Psoas muscle (tissue), 8 donors: ENCODE measurements around the gene SKA2. TPM values are rescaled to one million over a fixed set of nuclear protein-coding genes. Genes with fewer than 3 reads are reported as not detected.
A peak's percentile ranks its signal among the peaks of the same experiment; 100 is the strongest.

Experiments
- ATAC-seq, 4 donors: fragments of 200-7000 bp; cut with Tn5 transposase; one replicate each; pipeline ENCODE4 v1.9.1; 2020; ENCODE audit warnings: moderate library complexity in 3 of 4, mild to moderate bottlenecking in 2 of 4
- DNase-seq, 2 donors: peaks; one replicate each; pipeline ENCODE4 v3.0.0-alpha.2; 2020
- H3K27ac ChIP-seq: fragments of 200-600 bp; one replicate; pipeline ENCODE4 v1.8.0; 2022
- H3K27me3 ChIP-seq, 3 donors: fragments of 200-600 bp in 1 of 3; one replicate each; pipeline versions ENCODE4 v1.6.1 to v1.8.0; 2013 to 2022; ENCODE audit warnings: low read length in 2 of 3, mild to moderate bottlenecking in 2 of 3, moderate library complexity in 1 of 3; ENCODE audit not compliant: insufficient read depth in 3 of 3
- H3K36me3 ChIP-seq, 2 donors: fragments of 200-600 bp in 1 of 2; one replicate each; pipeline versions ENCODE4 v1.6.1 to v1.8.0; 2013 to 2022; ENCODE audit warnings: low read depth in 1 of 2, mild to moderate bottlenecking in 1 of 2, moderate library complexity in 1 of 2; ENCODE audit not compliant: insufficient read depth in 1 of 2
- H3K4me1 ChIP-seq: fragments of 200-600 bp; one replicate; pipeline ENCODE4 v1.8.0; 2022
- H3K4me3 ChIP-seq: fragments of 200-600 bp; one replicate; pipeline ENCODE4 v1.8.0; 2022; ENCODE audit warnings: mild to moderate bottlenecking
- H3K9me3 ChIP-seq: fragments of 200-600 bp; one replicate; pipeline ENCODE4 v1.8.0; 2022
- CTCF ChIP-seq: fragments of 200-600 bp; IDR thresholded peaks from one replicate; pipeline ENCODE4 v1.8.0; 2022; ENCODE audit warnings: antibody characterized with exemption
- WGBS, 3 donors: extraction: QIAGEN DNeasy Blood & Tissue Kit; methylation state at CpG; one replicate each; pipeline versions ENCODE4 v1.1.6 to v1.1.7; 2013; 5-methylcytosine and 5-hydroxymethylcytosine counted together
- intact Hi-C, 2 donors: fragments of 100-400 bp; cut with DNase I; formaldehyde crosslinking; loops; one replicate each; pipeline versions ENCODE4 v1.11.0 to v1.14.2; 2022
- polyA plus RNA-seq, 3 donors: library from polyadenylated mRNA; stranded (reverse); fragments of 200-250 nt; gene quantifications; one replicate each; pipeline ENCODE4 v1.2.3, GENCODE V29; 2013
- total RNA-seq, 4 donors: library from RNA; stranded (reverse); fragmentation: NEBNext Ultra II Directional in 2 of 4; extraction: Animal tissue kit (Norgen Biotek cat#: 25700) in 2 of 4; gene quantifications; one replicate each; pipeline versions ENCODE4 v1.2.1 to v1.2.4, GENCODE V29; 2021 to 2023
- donor health status: healthy with polysubstance abuse.
- donor health status: DM: no; HTN: no; CAD: no; lungs with moderate emphysema.
- donor health status: Bipolar disorder and iron deficiency.
- donor health status: healthy.
- donor health status: DM: yes; HTN: yes; CAD: no.
- donor health status: DM: no; HTN: no; CAD: no.
- donor health status: DM: no; HTN: no; CAD: no.
- donor health status: DM: yes; HTN: yes; CAD: no.

SKA2 gene
- total and polyA plus RNA-seq, 7 donors, result 7.2 to 17.1 (median 11.3) TPM

- DNase-seq (no peak), ATAC-seq (no peak)
- Histone ChIP-seq H3K36me3 (peaks cover 2 to 84% of the 10 kb centered on the region in 2 donors), H3K4me3 (no peak overlapping the region), H3K4me1 (no peaks in the 10 kb centered on the region), H3K27me3 (no peaks in the 10 kb centered on the region), H3K9me3 (no peaks in the 10 kb centered on the region), H3K27ac (no peak overlapping the region)
- WGBS, 3 donors, result 97 to 100% (median 97%) methylated on average over 1 of the region's 1 CpG
- TF ChIP-seq CTCF, result no peak
- intact Hi-C loops, result no loop called here
Observed at GRCh38 chr17:59069856-59070255, 85.1 kb downstream of the SKA2 start.

DNA sequence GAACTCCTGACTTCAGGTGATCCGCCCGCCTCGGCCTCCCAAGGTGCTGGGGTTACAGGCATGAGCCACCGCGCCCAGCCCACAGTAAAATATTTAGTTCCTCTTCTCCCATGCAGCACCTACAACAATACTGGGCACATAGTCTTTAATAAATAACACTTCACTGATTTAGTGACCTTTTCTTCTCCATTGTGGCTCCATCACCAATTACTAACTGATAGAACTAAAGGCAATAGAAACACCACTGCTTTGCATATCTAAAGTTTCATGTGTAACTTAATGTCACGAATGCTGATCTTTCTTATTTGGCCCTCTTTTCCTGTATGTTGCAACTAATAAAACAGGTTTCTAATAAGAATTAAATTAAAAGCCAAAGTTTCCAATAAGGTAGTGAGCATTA, 87.2 kb downstream of the SKA2 start:
- intact Hi-C loops, result no loop called here
- H3K4me3 ChIP-seq, result no peak overlapping the region
- TF ChIP-seq CTCF, result no peak
- peaks cover 2 to 82% of the 10 kb centered on the region in 2 donors for H3K36me3 ChIP-seq
- 96 to 99% (median 97%) methylated on average over 6 of the region's 6 CpGs for WGBS, 3 donors
- peak in 1 of 2 donors; percentile 36 for DNase-seq
- H3K9me3 ChIP-seq, result no peaks in the 10 kb centered on the region
- H3K27me3 ChIP-seq, result no peaks in the 10 kb centered on the region
- ATAC-seq, result no peak
- no peak overlapping the region for H3K27ac ChIP-seq
- no peaks in the 10 kb centered on the region for H3K4me1 ChIP-seq

DNA sequence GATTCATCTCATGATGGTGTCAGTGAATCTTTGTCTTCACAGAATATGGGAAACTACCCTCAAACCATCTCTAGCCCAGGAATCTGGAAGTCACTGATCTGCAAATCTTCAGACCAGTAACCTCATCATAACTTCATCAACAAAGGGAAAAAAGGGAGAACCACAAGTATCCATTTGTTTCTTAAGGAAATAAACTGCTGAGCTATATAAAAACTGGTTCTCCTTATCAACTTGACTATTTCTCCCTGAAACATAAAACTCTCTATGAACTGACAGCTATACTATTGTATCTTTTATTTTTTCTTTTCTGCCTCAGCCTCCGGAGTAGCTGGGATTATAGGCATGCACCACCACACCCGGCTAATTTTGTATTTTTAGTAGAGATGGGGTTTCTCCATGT, 87.6 kb downstream of the SKA2 start:
- Histone ChIP-seq H3K27ac (no peak overlapping the region), H3K4me1 (no peaks in the 10 kb centered on the region), H3K27me3 (no peaks in the 10 kb centered on the region), H3K36me3 (peaks cover 2 to 82% of the 10 kb centered on the region in 2 donors), H3K9me3 (no peaks in the 10 kb centered on the region), H3K4me3 (no peak overlapping the region)
- DNase-seq (no peak), ATAC-seq (no peak)
- no peak for TF ChIP-seq CTCF
- 89 to 97% (median 94%) methylated on average over 2 of the region's 2 CpGs for WGBS, 3 donors
- intact Hi-C loops, result no loop called here

GRCh38 chr17:59062509-59062908, 92.5 kb downstream of the SKA2 start:
- Histone ChIP-seq H3K4me3 (no peak overlapping the region), H3K27me3 (no peaks in the 10 kb centered on the region), H3K27ac (no peak overlapping the region), H3K4me1 (no peaks in the 10 kb centered on the region), H3K9me3 (no peaks in the 10 kb centered on the region), H3K36me3 (peaks cover 0 to 84% of the 10 kb centered on the region in 2 donors)
- DNase-seq (no peak), ATAC-seq (no peak)
- intact Hi-C loops, result no loop called here
- 93 to 95% (median 94%) methylated on average over 2 of the region's 2 CpGs for WGBS, 3 donors
- no peak for TF ChIP-seq CTCF

Other genes with a start within 250 kb of the SKA2 start
- 10 to 100 TPM; 12.1 to 16.2 (median 14.7) TPM for gene TRIM37, start 48.3 kb downstream of the SKA2 start, total RNA-seq
- 10 to 100 TPM in 1 of 3 donors, 1 to 10 TPM in 2; 6.8 to 17.6 (median 9.5) TPM for gene TRIM37, start 48.3 kb downstream of the SKA2 start, polyA plus RNA-seq
- gene PRR11, start 560 bp upstream of the SKA2 start, total RNA-seq, result 1 to 10 TPM in 1 of 4 donors, under 1 TPM in 3; 0.34 to 1.0 (median 0.62) TPM
- 1 to 10 TPM in 1 of 3 donors, under 1 TPM in 2; 0.28 to 2.3 (median 0.44) TPM for gene PRR11, start 560 bp upstream of the SKA2 start, polyA plus RNA-seq
- gene SMG8, start 54.8 kb upstream of the SKA2 start, total RNA-seq, result 10 to 100 TPM in 2 of 4 donors, 1 to 10 TPM in 2; 7.7 to 11.5 (median 9.8) TPM
- gene SMG8, start 54.8 kb upstream of the SKA2 start, polyA plus RNA-seq, result 10 to 100 TPM in 1 of 3 donors, 1 to 10 TPM in 2; 6.0 to 11.7 (median 6.2) TPM
- gene GDPD1, start 65.3 kb upstream of the SKA2 start, total RNA-seq, result 1 to 10 TPM in 2 of 4 donors, under 1 TPM in 2; 0.25 to 1.8 (median 1.3) TPM
- 1 to 10 TPM in 1 of 3 donors, under 1 TPM in 2; 0.40 to 2.3 (median 0.90) TPM for gene GDPD1, start 65.3 kb upstream of the SKA2 start, polyA plus RNA-seq
- gene YPEL2, start 176.5 kb upstream of the SKA2 start, total RNA-seq, result 10 to 100 TPM; 19.9 to 47.8 (median 22.3) TPM
- gene YPEL2, start 176.5 kb upstream of the SKA2 start, polyA plus RNA-seq, result 10 to 100 TPM in 1 of 3 donors, 1 to 10 TPM in 2; 1.9 to 10.6 (median 6.9) TPM